HG03064 (cell line): ENCODE results near the gene STARD3.

Experiments
- ATAC-seq: cut with Tn5 transposase; IDR thresholded peaks from one replicate; pipeline ENCODE4 v1.9.1; 2021; ENCODE audit warnings: low read depth; ENCODE audit not compliant: unreplicated experiment

The STARD3 gene

DNA sequence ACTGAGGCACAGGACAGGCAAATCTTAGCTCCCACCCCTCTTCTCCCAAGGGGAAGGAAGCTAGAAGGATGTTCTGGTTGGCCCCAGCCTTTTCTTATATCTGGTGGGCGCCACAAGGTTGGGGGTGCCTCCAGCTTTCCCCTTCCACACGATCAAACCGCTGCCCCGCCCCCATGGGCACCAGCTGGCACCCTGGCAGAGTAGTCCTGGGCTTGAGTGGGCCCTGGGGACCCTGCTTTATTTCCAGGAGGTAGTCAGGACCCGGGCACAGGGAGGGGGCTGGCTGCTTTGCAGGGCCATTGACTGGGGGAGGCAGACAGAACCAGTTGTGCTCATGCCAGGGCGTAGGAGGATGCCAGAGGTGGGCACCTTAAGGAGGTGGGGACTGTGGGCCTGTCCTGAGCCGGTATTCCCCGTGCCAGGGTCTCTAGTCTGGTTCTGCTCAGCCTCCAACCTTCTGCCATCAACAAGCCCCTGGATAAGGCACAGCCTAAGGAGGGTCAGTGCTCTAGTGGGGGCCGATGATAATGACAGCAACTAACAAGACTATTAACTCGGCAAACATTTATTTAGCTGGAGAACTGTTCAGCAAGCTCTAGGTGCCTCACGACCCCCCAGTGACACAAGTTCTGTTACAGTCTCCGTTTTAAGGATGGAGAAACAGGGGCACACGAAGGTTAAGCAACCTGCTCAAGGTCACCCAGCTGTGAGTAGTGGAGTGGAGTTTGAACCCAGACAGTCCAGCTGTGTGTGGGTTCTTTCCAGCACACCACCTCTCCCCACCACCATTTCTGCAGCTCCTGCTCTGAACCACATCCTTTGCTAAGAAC lies 17.8 kb upstream of the STARD3 start:
- ATAC-seq = no peak

DNA sequence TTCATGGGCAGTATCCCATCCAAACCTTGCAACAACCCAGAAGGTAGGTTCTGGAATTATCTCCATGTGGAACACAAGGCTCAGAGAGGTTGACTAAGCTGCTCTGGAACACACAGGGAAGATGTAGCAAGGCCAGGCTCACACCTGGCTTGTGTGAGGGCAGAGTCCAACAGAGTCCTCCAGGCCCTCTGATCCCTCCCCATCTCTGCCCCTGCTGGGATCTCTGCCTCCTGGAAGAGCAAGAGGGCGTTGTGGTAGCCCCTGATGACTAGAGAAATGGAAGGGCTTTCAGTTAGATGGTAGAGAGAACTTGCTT lies 17.2 kb upstream of the STARD3 start:
- ATAC-seq = no peak

- ATAC-seq = no peak
Measured at GRCh38 chr17:39621523-39622379, 15.2 kb upstream of the STARD3 start.

DNA sequence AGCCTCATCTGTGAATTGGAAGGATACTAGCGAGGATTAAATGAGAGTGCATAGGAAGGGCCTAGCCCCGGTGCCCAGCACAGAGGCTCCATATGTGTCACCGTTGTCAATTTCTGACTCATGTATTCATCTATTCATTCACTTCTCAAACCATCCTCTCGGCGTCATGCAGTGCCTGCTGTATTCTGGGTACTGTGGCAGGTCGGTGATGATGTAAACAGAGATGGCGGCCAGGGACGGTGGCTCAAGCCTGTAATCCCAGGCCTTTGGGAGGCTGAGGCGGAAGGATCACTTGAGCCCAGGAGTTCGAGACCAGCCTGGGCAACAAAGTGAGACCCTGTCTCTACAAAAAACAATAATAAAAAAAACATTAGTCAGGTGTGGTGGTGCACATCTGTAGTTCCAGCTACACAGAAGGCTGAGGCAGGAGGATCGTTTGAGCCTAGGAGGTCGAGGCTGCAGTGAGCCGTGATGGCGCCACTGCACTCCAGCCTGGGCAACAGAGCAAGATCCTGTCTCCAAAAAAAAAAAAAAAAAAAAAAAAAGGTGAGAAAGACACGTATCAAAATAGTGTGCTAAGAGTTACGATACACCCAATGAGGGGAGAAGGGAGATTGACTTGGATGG lies 14.5 kb upstream of the STARD3 start:
- no peak for ATAC-seq

- no peak for ATAC-seq
Measured at GRCh38 chr17:39623356-39623950, 13.5 kb upstream of the STARD3 start.

DNA sequence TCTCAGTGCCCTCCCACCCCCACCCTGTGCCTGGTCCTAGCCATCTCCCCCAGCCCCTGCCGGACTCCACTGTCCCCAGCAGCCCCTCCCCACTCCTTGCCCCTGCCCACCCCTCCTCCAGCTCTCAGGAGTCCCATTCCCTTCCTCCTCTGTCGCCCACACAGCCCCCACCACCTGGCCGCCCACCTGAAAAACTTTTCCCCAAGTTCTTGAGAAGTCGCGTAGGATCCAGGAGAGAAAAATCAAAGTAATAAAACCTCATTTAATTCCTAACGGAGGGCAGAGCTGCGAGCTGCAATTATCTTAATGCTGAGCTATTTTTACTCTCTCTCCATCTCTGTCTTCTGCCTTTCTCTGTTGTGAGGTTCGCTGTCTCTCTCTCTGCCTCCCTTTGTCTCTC lies 12.6 kb upstream of the STARD3 start:
- ATAC-seq = no peak

- ATAC-seq = no peak
Measured at GRCh38 chr17:39625198-39625785, 11.7 kb upstream of the STARD3 start.

GRCh38 chr17:39626171-39627046 lies 10.5 kb upstream of the STARD3 start, which contains the start of gene PPP1R1B:
Gene PPP1R1B (plus strand): TSS chr17:39626952. CDS start chr17:39627393, 441 bp downstream.
- ATAC-seq = no peak

GRCh38 chr17:39627047-39627711 lies 9.8 kb upstream of the STARD3 start:
- no peak for ATAC-seq

GRCh38 chr17:39627712-39628516 lies 9.0 kb upstream of the STARD3 start:
- ATAC-seq = no peak

DNA sequence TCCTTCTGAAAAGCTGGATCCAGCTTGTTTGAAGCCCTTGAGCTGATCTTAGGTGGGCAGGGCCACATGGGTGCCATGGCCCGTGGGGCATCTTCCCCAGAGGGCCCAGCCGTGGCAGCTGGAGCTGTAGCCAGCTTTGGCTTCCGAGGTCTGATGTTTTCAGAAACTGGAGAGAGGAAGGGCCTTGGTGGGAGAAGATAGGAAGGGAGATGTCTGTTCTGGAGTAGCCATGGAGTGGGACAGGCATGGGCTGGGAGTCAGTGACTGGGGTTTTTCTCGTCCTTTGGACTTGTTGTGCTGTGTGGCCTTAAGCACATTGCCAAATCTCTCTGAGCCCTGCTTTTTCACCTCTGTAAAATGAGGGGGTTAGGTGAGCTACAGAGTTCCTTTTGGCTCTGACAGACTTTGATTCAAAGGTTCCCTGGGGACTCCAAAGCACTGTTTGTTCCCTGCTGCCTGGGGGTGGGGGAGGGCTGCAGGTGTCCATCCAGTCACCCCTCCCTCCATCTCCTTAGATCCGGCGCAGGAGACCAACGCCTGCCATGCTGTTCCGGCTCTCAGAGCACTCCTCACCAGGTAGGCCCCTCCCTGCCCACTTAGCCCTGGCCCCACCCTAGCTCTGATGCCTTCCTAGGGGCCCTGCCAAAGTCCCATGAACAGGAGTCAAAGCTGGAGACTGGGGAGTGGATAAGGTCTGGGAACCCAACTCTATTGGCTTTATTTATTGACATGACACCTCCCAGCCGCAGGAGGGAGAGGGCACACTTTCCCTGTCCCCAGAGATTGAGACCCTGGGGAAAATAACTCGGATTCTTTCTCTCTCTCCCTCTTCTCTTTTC lies 8.1 kb upstream of the STARD3 start:
- ATAC-seq = no peak

GRCh38 chr17:39629494-39629880 lies 7.5 kb upstream of the STARD3 start:
- ATAC-seq = no peak

DNA sequence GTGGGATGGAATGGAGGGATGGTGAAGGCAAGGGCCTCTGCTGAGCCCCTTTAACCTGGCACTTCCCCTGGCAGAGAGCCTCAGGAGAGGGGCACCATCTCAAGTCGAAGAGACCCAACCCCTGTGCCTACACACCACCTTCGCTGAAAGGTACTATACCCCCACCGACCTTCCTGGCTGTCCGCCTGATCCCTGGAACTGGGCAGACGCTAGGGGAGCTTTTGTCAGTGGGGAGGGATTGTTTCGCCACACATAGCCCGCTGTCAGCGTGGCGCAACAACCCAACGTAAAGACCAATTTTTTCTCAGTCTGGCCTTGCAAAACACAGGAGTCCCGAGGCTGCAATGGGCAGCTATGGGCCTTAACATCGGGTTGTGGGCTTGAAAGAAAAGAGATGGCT lies 7.0 kb upstream of the STARD3 start:
- no peak for ATAC-seq

DNA sequence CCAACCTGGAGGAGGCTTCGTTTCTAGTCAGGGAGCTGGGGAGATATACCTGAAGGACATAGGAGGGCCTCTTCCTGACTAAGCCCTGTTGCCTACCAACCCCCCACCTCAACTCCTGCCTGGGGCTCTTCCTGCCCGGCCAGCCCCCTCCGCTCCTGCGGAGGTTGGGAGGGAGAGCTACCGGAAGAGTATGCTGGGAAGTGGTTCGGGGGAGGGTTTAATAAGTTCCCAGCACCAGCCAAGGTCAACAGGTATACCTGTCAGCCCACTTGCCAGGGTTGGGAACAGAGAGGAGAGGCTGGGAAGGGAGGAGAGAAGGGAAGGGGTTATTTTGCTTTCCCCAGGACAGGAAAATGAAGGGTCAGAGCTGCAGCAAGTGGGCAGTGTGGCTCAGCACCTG lies 5.5 kb upstream of the STARD3 start:
- no peak for ATAC-seq

- ATAC-seq = no peak
Measured at GRCh38 chr17:39632153-39632941, 4.6 kb upstream of the STARD3 start.

DNA sequence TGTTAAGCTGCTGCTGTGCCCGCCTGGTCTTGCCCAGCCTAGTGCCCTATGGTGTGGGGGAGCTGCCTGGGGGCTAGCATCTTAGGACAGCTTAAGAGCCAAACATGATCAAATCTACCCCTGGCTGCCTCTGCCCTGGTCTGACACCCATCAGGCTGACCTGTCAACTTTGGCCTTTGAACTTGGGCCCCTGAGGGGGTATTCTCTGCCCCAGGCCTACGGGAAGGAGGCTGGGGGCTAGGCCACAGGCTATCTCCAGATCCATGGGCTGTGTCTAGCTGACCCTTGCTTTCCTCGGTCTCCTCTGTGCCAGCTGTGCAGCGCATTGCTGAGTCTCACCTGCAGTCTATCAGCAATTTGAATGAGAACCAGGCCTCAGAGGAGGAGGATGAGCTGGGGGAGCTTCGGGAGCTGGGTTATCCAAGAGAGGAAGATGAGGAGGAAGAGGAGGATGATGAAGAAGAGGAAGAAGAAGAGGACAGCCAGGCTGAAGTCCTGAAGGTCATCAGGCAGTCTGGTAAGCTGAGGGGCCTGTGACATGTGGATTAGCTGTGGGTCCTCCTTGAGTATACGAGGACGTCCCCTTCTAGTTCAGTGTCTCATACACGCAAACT lies 3.3 kb upstream of the STARD3 start:
- no peak for ATAC-seq
